ENCODE data around the gene KLHL24.

Gene KLHL24

GRCh38 chr3:183710231-183710630, 74.8 kb downstream of the KLHL24 start:
- H3K9me3 ChIP-seq: no peaks in the 10 kb centered on the region
- no peaks in the 10 kb centered on the region for H3K4me1 ChIP-seq
- no peak overlapping the region for H3K4me3 ChIP-seq (ENCODE audit: low read depth, low read length)
- DNase-seq: no peak
- H3K27me3 ChIP-seq: no peaks in the 10 kb centered on the region
- peaks cover 16% of the 10 kb centered on the region for H3K36me3 ChIP-seq
- TF ChIP-seq CTCF (IDR thresholded peaks at IDR 0.05; ENCODE audit: low read depth, low read length): no peak

- TF ChIP-seq CTCF (IDR thresholded peaks at IDR 0.05; ENCODE audit: low read depth, low read length): no peak
- H3K36me3 ChIP-seq: peaks cover 29% of the 10 kb centered on the region
- no peaks in the 10 kb centered on the region for H3K9me3 ChIP-seq
- no peak for DNase-seq
- no peaks in the 10 kb centered on the region for H3K27me3 ChIP-seq
- no peak overlapping the region for H3K4me3 ChIP-seq (ENCODE audit: low read depth, low read length)
- H3K4me1 ChIP-seq: no peaks in the 10 kb centered on the region
These were observed 76.1 kb downstream of the KLHL24 start for GRCh38 chr3:183711516-183711915.

GRCh38 chr3:183714622-183715021, 79.2 kb downstream of the KLHL24 start:
- H3K4me3 ChIP-seq (ENCODE audit: low read depth, low read length): no peak overlapping the region

GRCh38 chr3:183718012-183718411, 82.6 kb downstream of the KLHL24 start:
- no peak for TF ChIP-seq CTCF (IDR thresholded peaks at IDR 0.05; ENCODE audit: low read depth, low read length)
- Histone ChIP-seq H3K9me3 (no peaks in the 10 kb centered on the region), H3K36me3 (peaks cover 66% of the 10 kb centered on the region), H3K27me3 (no peaks in the 10 kb centered on the region), H3K4me1 (no peaks in the 10 kb centered on the region), H3K4me3 (ENCODE audit: low read depth, low read length) (no peak overlapping the region)
- DNase-seq: no peak

More at GRCh38 chr3:183714622-183715021, 79.2 kb downstream of the KLHL24 start:
- no peaks in the 10 kb centered on the region for H3K27me3 ChIP-seq
- H3K9me3 ChIP-seq: no peaks in the 10 kb centered on the region
- peaks cover 48% of the 10 kb centered on the region for H3K36me3 ChIP-seq
- no peaks in the 10 kb centered on the region for H3K4me1 ChIP-seq
- DNase-seq: no peak
- no peak for TF ChIP-seq CTCF (IDR thresholded peaks at IDR 0.05; ENCODE audit: low read depth, low read length)

- no peak for DNase-seq
- peaks cover 4% of the 10 kb centered on the region; the same call in 1 of the 2 replicates for H3K4me1 ChIP-seq
- H3K9me3 ChIP-seq: no peaks in the 10 kb centered on the region
- H3K4me3 ChIP-seq (ENCODE audit: low read depth, low read length): no peak overlapping the region
- H3K27me3 ChIP-seq: no peaks in the 10 kb centered on the region
- TF ChIP-seq CTCF (IDR thresholded peaks at IDR 0.05; ENCODE audit: low read depth, low read length): no peak
- H3K36me3 ChIP-seq: peaks cover 92% of the 10 kb centered on the region
These were observed 90.0 kb downstream of the KLHL24 start for GRCh38 chr3:183725387-183725786.

GRCh38 chr3:183728204-183728603, 92.8 kb downstream of the KLHL24 start:
- peaks cover 4% of the 10 kb centered on the region; the same call in 1 of the 2 replicates for H3K4me1 ChIP-seq
- peaks cover 91% of the 10 kb centered on the region for H3K36me3 ChIP-seq
- no peak for DNase-seq
- no peaks in the 10 kb centered on the region for H3K27me3 ChIP-seq
- no peak overlapping the region for H3K4me3 ChIP-seq (ENCODE audit: low read depth, low read length)
- no peak for TF ChIP-seq CTCF (IDR thresholded peaks at IDR 0.05; ENCODE audit: low read depth, low read length)
- no peaks in the 10 kb centered on the region for H3K9me3 ChIP-seq

Measured in BE2C (cell line).